Ishikawa (cell line): ENCODE measurements around the gene RAD51B.

ENCODE experiments used
- CEBPB ChIP-seq: IDR thresholded peaks from 2 replicates; pipeline ENCODE4 v1.6.1; 2012
- CREB1 ChIP-seq: IDR thresholded peaks from 2 replicates; pipeline ENCODE4 v1.6.1; 2012; ENCODE audit warnings: low read depth
- EGR1 ChIP-seq: IDR thresholded peaks from 2 replicates; pipeline ENCODE4 v1.6.1; 2012
- EP300 ChIP-seq: IDR thresholded peaks from 2 replicates; pipeline ENCODE4 v1.6.1; 2012; ENCODE audit warnings: borderline replicate concordance
- FOXM1 ChIP-seq: IDR thresholded peaks from 2 replicates; pipeline ENCODE4 v1.6.1; 2012; ENCODE audit warnings: low read depth, borderline replicate concordance
- MAX ChIP-seq: IDR thresholded peaks from 2 replicates; pipeline ENCODE4 v1.6.1; 2012
- NFIC ChIP-seq: IDR thresholded peaks from 2 replicates; pipeline ENCODE4 v1.6.1; 2012
- RAD21 ChIP-seq: IDR thresholded peaks from 2 replicates; pipeline ENCODE4 v1.6.1; 2012; ENCODE audit warnings: low read depth
- REST ChIP-seq: IDR thresholded peaks from 2 replicates; pipeline ENCODE4 v1.6.1; 2012; ENCODE audit warnings: low read depth, mild to moderate bottlenecking
- TAF1 ChIP-seq: IDR thresholded peaks from 2 replicates; pipeline ENCODE4 v1.6.1; 2012; ENCODE audit warnings: low read depth, mild to moderate bottlenecking
- TCF12 ChIP-seq: IDR thresholded peaks from 2 replicates; pipeline ENCODE4 v1.6.1; 2012; ENCODE audit warnings: low read depth
- TEAD4 ChIP-seq: IDR thresholded peaks from 2 replicates; pipeline ENCODE4 v1.6.1; 2012
- USF1 ChIP-seq: IDR thresholded peaks from 2 replicates; pipeline ENCODE4 v1.6.1; 2012
- YY1 ChIP-seq: IDR thresholded peaks from 2 replicates; pipeline ENCODE4 v1.6.1; 2012; ENCODE audit warnings: low read depth
- ZBTB7A ChIP-seq: IDR thresholded peaks from 2 replicates; pipeline ENCODE4 v1.6.1; 2012; ENCODE audit warnings: low read depth

RAD51B gene

GRCh38 chr14:68104518-68104917 lies 284.9 kb downstream of the RAD51B start:
- TF ChIP-seq MAX: no peak
- TF ChIP-seq TEAD4: no peak
- no peak for TF ChIP-seq CREB1
- no peak for TF ChIP-seq CEBPB
- no peak for TF ChIP-seq FOXM1
- no peak for TF ChIP-seq NFIC
- TF ChIP-seq ZBTB7A: no peak
- TF ChIP-seq REST: no peak
- no peak for TF ChIP-seq TAF1
- TF ChIP-seq YY1: no peak
- no peak for TF ChIP-seq TCF12
- TF ChIP-seq USF1: no peak

GRCh38 chr14:68105816-68106215 lies 286.2 kb downstream of the RAD51B start:
- no peak for TF ChIP-seq RAD21
- no peak for TF ChIP-seq YY1
- no peak for TF ChIP-seq FOXM1
- TF ChIP-seq NFIC: no peak
- no peak for TF ChIP-seq TEAD4
- no peak for TF ChIP-seq USF1
- no peak for TF ChIP-seq ZBTB7A
- no peak for TF ChIP-seq MAX
- no peak for TF ChIP-seq TCF12
- no peak for TF ChIP-seq CEBPB
- no peak for TF ChIP-seq REST
- TF ChIP-seq CREB1: no peak
- TF ChIP-seq EGR1: no peak
- no peak for TF ChIP-seq TAF1
- TF ChIP-seq EP300: no peak

- TF ChIP-seq REST: no peak
- TF ChIP-seq EGR1: no peak
- TF ChIP-seq EP300: no peak
- TF ChIP-seq RAD21: no peak
- TF ChIP-seq CEBPB: no peak
- no peak for TF ChIP-seq NFIC
- TF ChIP-seq YY1: no peak
- no peak for TF ChIP-seq TEAD4
- TF ChIP-seq TCF12: no peak
- TF ChIP-seq TAF1: no peak
- TF ChIP-seq FOXM1: no peak
- TF ChIP-seq USF1: no peak
- TF ChIP-seq ZBTB7A: no peak
- TF ChIP-seq CREB1: no peak
Observed at GRCh38 chr14:68106456-68106855, 286.9 kb downstream of the RAD51B start.

GRCh38 chr14:68106905-68107304 lies 287.3 kb downstream of the RAD51B start:
- TF ChIP-seq REST (no peak), CREB1 (no peak), MAX (no peak), TAF1 (no peak), FOXM1 (no peak), TEAD4 (no peak), USF1 (no peak), YY1 (no peak)
